Fibroblast of lung (primary cell): ENCODE data around the gene SPACA5.

ENCODE experiments used
- CTCF ChIP-seq, 2 donors: IDR thresholded peaks in 1 of 2; conservative IDR thresholded peaks in 1 of 2; 1 replicate in 1 of 2; 2 replicates in 1 of 2; pipeline ENCODE4 v1.5.1; 2011 to 2012; ENCODE audit warnings: low read length in 2 of 2, control low read depth in 1 of 2, inconsistent platforms in 1 of 2, low read depth in 1 of 2, mild to moderate bottlenecking in 1 of 2
- EZH2 ChIP-seq: IDR thresholded peaks from 2 replicates; pipeline ENCODE4 v1.5.1; 2012; ENCODE audit warnings: low read length, control low read depth, mild to moderate bottlenecking; ENCODE audit errors: missing control alignments

DNA sequence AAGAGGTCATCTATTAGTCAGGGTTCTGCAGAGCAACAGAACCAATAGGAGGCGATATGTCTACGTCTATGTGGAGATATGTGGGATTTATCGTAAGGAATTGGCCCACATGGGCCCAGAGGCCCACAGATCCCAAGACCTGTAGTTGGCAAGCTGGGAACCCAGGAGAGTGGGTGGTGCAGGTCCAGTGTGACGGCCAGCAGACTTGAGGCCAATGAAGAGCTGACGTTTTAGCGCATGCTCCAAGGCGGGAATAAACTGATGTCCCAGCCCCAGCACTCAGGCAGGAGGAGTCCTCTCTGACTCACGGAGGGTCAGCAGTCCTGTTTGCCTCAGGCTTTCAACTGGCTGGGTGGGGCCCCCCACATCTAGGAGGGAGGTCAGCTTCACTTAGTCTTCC is 21.3 kb downstream of the SPACA5 start:
- TF ChIP-seq CTCF (conservative IDR thresholded peaks at IDR 0.05 in 1 of 2, IDR thresholded peaks at IDR 0.05 in 1 of 2; ENCODE audit: low read depth in 1 of 2, low read length in 2 of 2) (no peak), EZH2 (no peak)
